Measurements from ENCODE around the gene ABCA1. TPM values are rescaled to one million over a fixed set of nuclear protein-coding genes. Genes with fewer than 3 reads are reported as not detected.

The ABCA1 gene
- polyA plus RNA-seq, 1 donor (not counting 4 experiments of a cell fraction or from before 2014, with no cell fraction given): 23.0 TPM

DNA sequence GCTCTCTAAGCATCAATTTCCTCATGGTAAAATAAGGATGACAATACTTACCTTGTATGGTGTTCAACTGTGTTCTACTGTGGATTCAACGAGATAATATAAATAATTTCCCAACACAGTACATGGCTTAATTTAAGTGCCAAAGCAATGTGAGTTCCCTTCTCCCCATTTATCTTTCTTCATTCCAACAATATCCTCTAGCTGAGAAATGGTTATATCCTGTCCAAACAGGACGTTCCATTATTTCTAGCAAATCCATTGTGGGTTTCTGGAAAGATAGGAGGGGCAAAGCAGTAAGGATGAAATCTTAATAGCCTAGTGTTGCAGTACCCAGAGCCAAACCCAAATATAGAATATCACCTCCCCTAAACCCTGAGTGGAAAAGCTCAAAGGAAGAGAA lies 22.0 kb downstream of the ABCA1 start:
- Histone ChIP-seq H3K27me3 (ENCODE audit: control insufficient read depth, extremely low read depth, insufficient read depth, low read length) (no peaks in the 10 kb centered on the region), H3K9me3 (ENCODE audit: control insufficient read depth, low read depth, low read length) (no peaks in the 10 kb centered on the region), H4K20me1 (ENCODE audit: control insufficient read depth, extremely low read depth, insufficient read depth, low read length) (no peaks in the 10 kb centered on the region), H3K27ac (ENCODE audit: control insufficient read depth, insufficient read depth, low read length) (no peak overlapping the region), H2AFZ (ENCODE audit: control insufficient read depth, low read length) (no peak overlapping the region), H3K4me1 (ENCODE audit: control insufficient read depth, extremely low read depth, insufficient read depth, low read length) (peaks cover 87% of the 10 kb centered on the region), H3K9me1 (ENCODE audit: control insufficient read depth, extremely low read depth, insufficient read depth, low read length) (no peaks in the 10 kb centered on the region), H3K9ac (ENCODE audit: control insufficient read depth, extremely low read depth, insufficient read depth, low read length) (no peak overlapping the region), H3K36me3 (ENCODE audit: control insufficient read depth in 2 of 2, extremely low read depth in 1 of 2, insufficient read depth in 2 of 2, low read length in 2 of 2) (no peaks in the 10 kb centered on the region), H3K4me2 (ENCODE audit: control insufficient read depth, extremely low read depth, insufficient read depth, low read depth, low read length) (no peak overlapping the region), H3K79me2 (ENCODE audit: control insufficient read depth, insufficient read depth, low read length) (peaks cover 74% of the 10 kb centered on the region), H3K4me3 (ENCODE audit: control insufficient read depth in 2 of 3, extremely low read depth in 1 of 3, insufficient read depth in 2 of 3, low read depth in 1 of 3, low read length in 3 of 3) (no peak overlapping the region)
- FAIRE-seq (no peak), DNase-seq (ENCODE audit: low read depth, low spot score) (no peak)
- dilution Hi-C loops (cut with MboI; ENCODE audit: extremely low pct_ligation_motif_present, low sequenced_read_pairs): no loop called here
- TF ChIP-seq, protein P1, sequence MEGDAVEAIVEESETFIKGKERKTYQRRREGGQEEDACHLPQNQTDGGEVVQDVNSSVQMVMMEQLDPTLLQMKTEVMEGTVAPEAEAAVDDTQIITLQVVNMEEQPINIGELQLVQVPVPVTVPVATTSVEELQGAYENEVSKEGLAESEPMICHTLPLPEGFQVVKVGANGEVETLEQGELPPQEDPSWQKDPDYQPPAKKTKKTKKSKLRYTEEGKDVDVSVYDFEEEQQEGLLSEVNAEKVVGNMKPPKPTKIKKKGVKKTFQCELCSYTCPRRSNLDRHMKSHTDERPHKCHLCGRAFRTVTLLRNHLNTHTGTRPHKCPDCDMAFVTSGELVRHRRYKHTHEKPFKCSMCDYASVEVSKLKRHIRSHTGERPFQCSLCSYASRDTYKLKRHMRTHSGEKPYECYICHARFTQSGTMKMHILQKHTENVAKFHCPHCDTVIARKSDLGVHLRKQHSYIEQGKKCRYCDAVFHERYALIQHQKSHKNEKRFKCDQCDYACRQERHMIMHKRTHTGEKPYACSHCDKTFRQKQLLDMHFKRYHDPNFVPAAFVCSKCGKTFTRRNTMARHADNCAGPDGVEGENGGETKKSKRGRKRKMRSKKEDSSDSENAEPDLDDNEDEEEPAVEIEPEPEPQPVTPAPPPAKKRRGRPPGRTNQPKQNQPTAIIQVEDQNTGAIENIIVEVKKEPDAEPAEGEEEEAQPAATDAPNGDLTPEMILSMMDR (optimal IDR thresholded peaks at IDR 0.05 in 1 of 3, IDR thresholded peaks at IDR 0.05 in 1 of 3, conservative IDR thresholded peaks at IDR 0.05 in 1 of 3; ENCODE audit: extremely low read depth in 1 of 3, insufficient read depth in 2 of 3, low read length in 3 of 3): no peak
- TF ChIP-seq EZH2 (IDR thresholded peaks at IDR 0.05; ENCODE audit: low read length): no peak

DNA sequence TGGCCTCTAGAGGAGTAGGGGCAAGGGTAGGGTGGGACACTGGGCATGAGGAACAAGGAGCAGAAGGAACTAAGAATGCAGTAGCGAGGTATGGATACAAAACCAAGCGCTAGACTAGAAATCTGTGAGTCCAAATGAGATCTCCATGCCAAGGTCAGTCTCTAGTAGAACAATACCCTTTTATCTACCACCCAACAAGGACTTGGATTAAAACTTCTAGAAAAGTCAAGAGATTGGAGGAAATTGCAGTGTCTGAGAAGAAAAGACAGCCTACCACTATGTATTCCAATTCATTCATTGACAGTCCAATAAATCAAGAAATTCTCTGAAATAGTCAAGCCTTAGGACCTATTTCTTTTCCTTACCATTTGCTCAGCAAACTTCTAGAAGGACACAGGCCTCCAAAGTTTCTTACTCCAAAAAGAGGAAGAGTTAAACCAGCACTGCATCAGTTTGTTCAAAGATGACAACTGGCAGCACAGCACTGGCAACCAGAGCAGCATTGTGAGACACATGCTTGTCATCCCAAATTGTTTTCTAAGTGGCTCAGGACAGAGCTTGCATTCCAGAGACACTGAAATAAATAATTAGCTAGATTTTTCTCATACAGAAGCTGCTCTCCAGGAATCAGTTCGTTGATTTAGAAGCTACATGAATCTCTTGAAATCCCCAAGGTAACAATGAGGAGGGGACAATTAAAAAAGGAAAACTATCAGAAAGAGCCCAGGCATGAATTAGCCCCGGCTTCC lies 22.6 kb downstream of the ABCA1 start:
- H3K27ac ChIP-seq (ENCODE audit: control insufficient read depth, insufficient read depth, low read length): no peak overlapping the region
- dilution Hi-C loops (cut with MboI; ENCODE audit: extremely low pct_ligation_motif_present, low sequenced_read_pairs): no loop called here
- no peaks in the 10 kb centered on the region for H3K36me3 ChIP-seq (ENCODE audit: control insufficient read depth in 2 of 2, extremely low read depth in 1 of 2, insufficient read depth in 2 of 2, low read length in 2 of 2)
- no peaks in the 10 kb centered on the region for H3K9me1 ChIP-seq (ENCODE audit: control insufficient read depth, extremely low read depth, insufficient read depth, low read length)
- H3K4me3 ChIP-seq (ENCODE audit: control insufficient read depth in 2 of 3, extremely low read depth in 1 of 3, insufficient read depth in 2 of 3, low read depth in 1 of 3, low read length in 3 of 3): no peak overlapping the region
- DNase-seq (ENCODE audit: low read depth, low spot score) (no peak), FAIRE-seq (no peak)
- H3K27me3 ChIP-seq (ENCODE audit: control insufficient read depth, extremely low read depth, insufficient read depth, low read length): no peaks in the 10 kb centered on the region
- peaks cover 70% of the 10 kb centered on the region for H3K79me2 ChIP-seq (ENCODE audit: control insufficient read depth, insufficient read depth, low read length)
- no peak overlapping the region for H2AFZ ChIP-seq (ENCODE audit: control insufficient read depth, low read length)
- H3K9me3 ChIP-seq (ENCODE audit: control insufficient read depth, low read depth, low read length): no peaks in the 10 kb centered on the region
- H3K9ac ChIP-seq (ENCODE audit: control insufficient read depth, extremely low read depth, insufficient read depth, low read length): no peak overlapping the region
- TF ChIP-seq, protein P1 (optimal IDR thresholded peaks at IDR 0.05 in 1 of 3, IDR thresholded peaks at IDR 0.05 in 1 of 3, conservative IDR thresholded peaks at IDR 0.05 in 1 of 3; ENCODE audit: extremely low read depth in 1 of 3, insufficient read depth in 2 of 3, low read length in 3 of 3): no peak
- no peak for TF ChIP-seq EZH2 (IDR thresholded peaks at IDR 0.05; ENCODE audit: low read length)
- peaks cover 89% of the 10 kb centered on the region for H3K4me1 ChIP-seq (ENCODE audit: control insufficient read depth, extremely low read depth, insufficient read depth, low read length)
- no peak overlapping the region for H3K4me2 ChIP-seq (ENCODE audit: control insufficient read depth, extremely low read depth, insufficient read depth, low read depth, low read length)
- H4K20me1 ChIP-seq (ENCODE audit: control insufficient read depth, extremely low read depth, insufficient read depth, low read length): no peaks in the 10 kb centered on the region

Data from keratinocyte (primary cell).